K562 (cell line): ENCODE data around the gene IGLON5. TPM values are rescaled to one million over a fixed set of nuclear protein-coding genes. Genes with fewer than 3 reads are reported as not detected.

Source experiments
- ATAC-seq: fragments of 200-7000 bp; cut with Tn5 transposase; 3 replicates; pipeline ENCODE4 v1.9.1; 2020; ENCODE audit warnings: moderate library complexity
- BruUV-seq: library from RNA; stranded (reverse); fragments of 400-500 nt; replicated peaks from 2 replicates; lab custom pipeline; 2021; lab: Mats Ljungman, UMichigan
- CTCF ChIA-PET: fragments of 300-600 bp; formaldehyde crosslinking; extraction: SDS; loops from one replicate; lab custom pipeline; 2021; ENCODE audit warnings: low intra/inter-chr PET ratio; lab: Yijun Ruan, JAX
- POLR2A ChIA-PET: fragments of 300-600, 350-650 bp; sonication (Branson Sonifier 250); formaldehyde crosslinking; extraction: SDS; loops from one replicate; lab custom pipeline; 2021; ENCODE audit warnings: antibody characterized with exemption, inconsistent platforms; lab: Yijun Ruan, JAX
- DNase-seq, 4 experiments: peaks; one replicate each; pipeline versions ENCODE4 v3.0.0 to v3.0.0-alpha.2; 2011 to 2018; ENCODE audit warnings: low spot score in 3 of 4, mixed read lengths in 3 of 4; ENCODE audit errors: extremely low read depth in 1 of 4
- FAIRE-seq: peaks from 2 replicates; lab custom pipeline; 2011; peaks lifted over from hg19 to GRCh38; lab: Jason Lieb, UNC
- H2AFZ ChIP-seq: 2 replicates; pipeline ENCODE4 v1.6.0; 2011; ENCODE audit warnings: low read depth, low read length, control low read depth, inconsistent platforms
- H3K27ac ChIP-seq: fragments of 200-600 bp; 3 replicates; pipeline ENCODE4 v1.8.0; 2011; ENCODE audit warnings: low read depth, mild to moderate bottlenecking, control low read depth, inconsistent platforms, low read length, moderate library complexity, mixed read lengths; ENCODE audit errors: extremely low read depth
- H3K27me3 ChIP-seq, 2 experiments: fragments of 300-600 bp in 1 of 2; 2 replicates in 1 of 2; 3 replicates in 1 of 2; pipeline versions ENCODE4 v1.6.0 to v1.8.0; 2011; ENCODE audit warnings: inconsistent platforms in 2 of 2, low read length in 2 of 2, mild to moderate bottlenecking in 1 of 2, mixed read lengths in 1 of 2, moderate library complexity in 1 of 2; ENCODE audit not compliant: control insufficient read depth in 2 of 2, insufficient read depth in 2 of 2
- H3K36me3 ChIP-seq: fragments of 300-600 bp; 3 replicates; pipeline ENCODE4 v1.8.0; 2011; ENCODE audit warnings: mild to moderate bottlenecking, low read length, inconsistent platforms; ENCODE audit not compliant: control insufficient read depth, insufficient read depth
- H3K4me1 ChIP-seq, 2 experiments: fragments of 200-600 bp in 1 of 2; replicated peaks in 1 of 2; 2 replicates in 1 of 2; 3 replicates in 1 of 2; pipeline versions ENCODE4 v1.5.1 to v1.8.0; 2011; ENCODE audit warnings: inconsistent platforms in 2 of 2, low read length in 2 of 2, mild to moderate bottlenecking in 1 of 2, mixed read lengths in 1 of 2, moderate library complexity in 1 of 2; ENCODE audit not compliant: control insufficient read depth in 2 of 2, insufficient read depth in 2 of 2
- H3K4me2 ChIP-seq: 2 replicates; pipeline ENCODE4 v1.6.1; 2011; ENCODE audit warnings: low read length, control low read depth, inconsistent platforms, mixed read lengths; ENCODE audit not compliant: insufficient read depth
- H3K4me3 ChIP-seq: fragments of 200-600 bp; sonication (generic), shearing (Covaris generic); 2 replicates; pipeline ENCODE4 v1.5.1; 2016; ENCODE audit warnings: control low read depth, inconsistent platforms
- H3K79me2 ChIP-seq: fragments of 200-600 bp; 3 replicates; pipeline ENCODE4 v1.8.0; 2011; ENCODE audit warnings: low read length, inconsistent platforms; ENCODE audit not compliant: control insufficient read depth, insufficient read depth
- H3K9ac ChIP-seq, 2 experiments: 2 replicates each; pipeline versions ENCODE4 v1.6.0 to v1.6.1; 2011; ENCODE audit warnings: low read depth in 2 of 2, low read length in 2 of 2, control low read depth in 1 of 2, inconsistent platforms in 1 of 2, mild to moderate bottlenecking in 1 of 2, mixed read lengths in 1 of 2; ENCODE audit not compliant: insufficient read depth in 1 of 2
- H3K9me1 ChIP-seq: one replicate; pipeline ENCODE4 v1.6.0; 2011; ENCODE audit warnings: inconsistent platforms, mild to moderate bottlenecking, low read length, moderate library complexity; ENCODE audit not compliant: control insufficient read depth, insufficient read depth
- H3K9me3 ChIP-seq: replicated peaks from 2 replicates; pipeline ENCODE4 v1.5.1; 2011; ENCODE audit warnings: low read depth, low read length, inconsistent platforms; ENCODE audit not compliant: control insufficient read depth, insufficient read depth
- H4K20me1 ChIP-seq: replicated peaks from 2 replicates; pipeline ENCODE4 v1.6.1; 2011; ENCODE audit warnings: low read length, inconsistent platforms, mixed read lengths; ENCODE audit not compliant: control insufficient read depth, insufficient read depth
- C11orf30 ChIP-seq: fragments of 450-650 bp; IDR thresholded peaks from 2 replicates; pipeline ENCODE4 v1.6.1; 2016; ENCODE audit warnings: low read depth, mild to moderate bottlenecking
- DPF2 ChIP-seq: fragments of 450-650 bp; IDR thresholded peaks from 2 replicates; pipeline ENCODE4 v1.6.1; 2016
- JUND ChIP-seq, 2 experiments: IDR thresholded peaks; 2 replicates in 1 of 2; 3 replicates in 1 of 2; pipeline ENCODE4 v1.6.1; 2011; ENCODE audit warnings: borderline replicate concordance in 2 of 2, low read depth in 2 of 2, low read length in 2 of 2, improper control_type of control experiment in 1 of 2, missing biosample characterization in 1 of 2, missing genetic modification characterization in 1 of 2, missing genetic modification reagents in 1 of 2
- MAFK ChIP-seq: IDR thresholded peaks from 2 replicates; pipeline ENCODE4 v1.6.1; 2011; ENCODE audit warnings: low read length, improper control_type of control experiment
- NFE2 ChIP-seq: IDR thresholded peaks from 2 replicates; pipeline ENCODE4 v1.6.1; 2014; ENCODE audit warnings: antibody characterized with exemption, low read depth
- RBM34 ChIP-seq: fragments of 200-400 bp; formaldehyde crosslinking; IDR thresholded peaks from 2 replicates; pipeline ENCODE4 v1.6.1; 2018; ENCODE audit warnings: low read length, borderline replicate concordance; ENCODE audit not compliant: insufficient read depth
- YY1 ChIP-seq, 3 experiments: IDR thresholded peaks; 2 replicates each; pipeline ENCODE4 v1.6.1; 2011; ENCODE audit warnings: low read length in 2 of 3, mild to moderate bottlenecking in 2 of 3, moderate library complexity in 2 of 3, borderline replicate concordance in 1 of 3, control low read depth in 1 of 3, low read depth in 1 of 3; ENCODE audit not compliant: insufficient read depth in 3 of 3, insufficient replicate concordance in 2 of 3, control insufficient read depth in 1 of 3, insufficient read length in 1 of 3; ENCODE audit errors: extremely low read depth in 1 of 3
- ZFP36 ChIP-seq: fragments of 150-350 bp; IDR thresholded peaks from 2 replicates; pipeline ENCODE4 v1.6.1; 2018; ENCODE audit warnings: low read length, low read depth; ENCODE audit not compliant: partially characterized antibody
- ZNF184 ChIP-seq: sonication (generic); formaldehyde crosslinking; IDR thresholded peaks from 2 replicates; pipeline ENCODE4 v1.5.0; 2020; ENCODE audit warnings: missing genetic modification reagents
- ZNF316 ChIP-seq: fragments of 450-650 bp; IDR thresholded peaks from 2 replicates; pipeline ENCODE4 v1.6.1; 2016
- WGBS: fragments of 100-300 bp; shearing (Covaris generic); methylation state at CpG from one replicate; pipeline ENCODE4 v1.1.6; 2016; ENCODE audit warnings: low coverage, mixed read lengths; ENCODE audit not compliant: insufficient coverage; ENCODE audit errors: missing lambda C conversion rate; 5-methylcytosine and 5-hydroxymethylcytosine counted together
- in situ Hi-C: fragments of 300-500 bp; cut with MboI; formaldehyde crosslinking; loops from 4 replicates; pipeline ENCODE4 v1.15.0; 2018; ENCODE audit warnings: inconsistent platforms, mixed read lengths
- intact Hi-C: fragments of 100-400 bp; cut with micrococcal nuclease; formaldehyde crosslinking; loops from 2 replicates; pipeline ENCODE4 v1.14.2; 2022
- polyA plus RNA-seq, 8 experiments: library from polyadenylated mRNA; depleted of rRNA in 4 of 8; stranded (reverse) in 5 of 8; unstranded in 3 of 8; fragments of >200 nt; fragmentation: Nextera tagmentation in 2 of 8; fragmentation: Illumina TruSeq in 1 of 8; extraction: Ambion mirVana in 2 of 8; extraction: Trizol in 1 of 8; gene quantifications; 2 replicates each; pipeline versions ENCODE4 v1.2.1 to v1.2.3, GENCODE V29; 2011 to 2014; ENCODE audit warnings: inconsistent platforms in 1 of 8, missing spikeins in 1 of 8
- total RNA-seq, 7 experiments: library from RNA; depleted of rRNA in 6 of 7; stranded (reverse); fragments of >200 nt in 6 of 7; fragmentation: Illumina TruSeq in 2 of 7; extraction: Trizol in 2 of 7; gene quantifications; 2 replicates each; pipeline versions ENCODE4 v1.2.1 to v1.2.3, GENCODE V29; 2011 to 2021; ENCODE audit warnings: low replicate concordance in 1 of 7

The IGLON5 gene
- total and polyA plus RNA-seq, 9 of the 15 experiments (the other 6 are each of a cell fraction or from before 2014, with no cell fraction given): 0.03 to 0.22 (median 0.14) TPM; not detected in 2

DNA sequence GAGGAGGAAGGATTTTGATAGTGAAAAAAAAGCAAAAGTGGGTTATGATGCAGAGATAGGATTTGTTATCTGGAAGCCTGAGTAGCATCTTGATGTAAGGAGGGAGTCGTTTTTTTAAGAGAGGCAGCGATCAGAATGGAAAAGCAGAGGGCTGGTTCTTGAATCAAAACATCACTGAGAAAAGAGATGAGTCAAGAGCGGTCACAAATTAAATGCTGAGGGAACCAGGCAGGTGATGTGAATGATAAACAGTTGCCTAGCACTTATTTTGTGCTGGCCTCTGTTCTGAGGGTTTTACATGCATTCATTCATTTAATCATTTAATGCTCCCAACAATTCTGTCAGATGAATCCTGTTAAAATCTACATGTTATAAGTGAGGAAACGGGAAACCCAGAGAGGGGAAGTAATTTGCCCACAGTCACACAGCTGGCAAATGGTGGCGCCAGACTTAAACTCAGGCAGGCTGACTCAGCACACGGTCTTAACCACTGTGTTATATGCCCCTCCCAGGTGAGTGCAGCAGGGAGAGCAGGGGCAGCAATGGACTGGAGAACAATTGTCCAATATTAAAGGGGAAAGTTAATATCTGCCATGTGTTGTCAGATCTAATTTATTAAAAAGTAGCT, 39.1 kb upstream of the IGLON5 start:
- POLR2A ChIA-PET: no interaction called here
- H3K4me2 ChIP-seq: no peak overlapping the region
- H2AFZ ChIP-seq: no peak overlapping the region

More for the DNA sequence above, 39.1 kb upstream of the IGLON5 start:
- no peaks in the 10 kb centered on the region for H3K9me3 ChIP-seq
- H3K9me1 ChIP-seq: no peaks in the 10 kb centered on the region
- TF ChIP-seq RBM34 (no peak), ZFP36 (peak; percentile 85), ZNF184 (CRISPR knock-in tag) (no peak), NFE2 (peak; percentile 56), C11orf30 (peak; percentile 73), MAFK (0 out of 2 replicates have a peak, but pooled peaks have one; percentile 31), JUND (IDR thresholded peaks at IDR 0.05; ENCODE audit: borderline replicate concordance, low read depth, low read length) (0 out of 2 replicates have a peak, but pooled peaks have one; percentile 8), JUND (tag; IDR thresholded peaks at IDR 0.05; ENCODE audit: borderline replicate concordance, low read depth, low read length) (no peak), YY1 (IDR thresholded peaks at IDR 0.05; ENCODE audit: borderline replicate concordance in 1 of 3, control insufficient read depth in 1 of 3, extremely low read depth in 1 of 3, insufficient read depth in 3 of 3, insufficient read length in 1 of 3, insufficient replicate concordance in 2 of 3, low read depth in 1 of 3, low read length in 2 of 3) (peak in 2 of 3 experiments; percentile 27 to 51), DPF2 (0 out of 2 replicates have a peak, but pooled peaks have one; percentile 9), ZNF316 (peak; percentile 84)
- peak; percentile 71; the same call in 2 of the 3 replicates for ATAC-seq
- peak in 1 of 4 experiments; percentile 42 for DNase-seq
- no peak overlapping the region for H3K4me3 ChIP-seq
- peaks cover 0 to 5% of the 10 kb centered on the region in 2 experiments; a peak in 1 of 5 replicates for H3K4me1 ChIP-seq
- no peaks in the 10 kb centered on the region for H3K36me3 ChIP-seq
- no peaks in the 10 kb centered on the region for H4K20me1 ChIP-seq
- no peak overlapping the region for H3K27ac ChIP-seq
- peaks cover 8 to 9% of the 10 kb centered on the region in 2 experiments; a peak in 3 of 5 replicates for H3K27me3 ChIP-seq
- under 1% methylated on average over 6 of the region's 6 CpGs for WGBS
- intact Hi-C loops: no loop called here
- no peaks in the 10 kb centered on the region for H3K79me2 ChIP-seq
- CTCF ChIA-PET: no interaction called here
- in situ Hi-C loops: no loop called here
- no peak overlapping the region for H3K9ac ChIP-seq
- BruUV-seq: no TSS peak
- no peak for FAIRE-seq
